NCI-H2227 (cell line): ENCODE data around the gene P4HTM.
"Not testable (repeated sequence)": the region's sequence is repeated elsewhere in the genome, so short reads cannot be mapped to it uniquely, and the experiment has no call there.

Experiments
- DNase-seq: peaks from one replicate; lab custom pipeline; 2025; ENCODE audit not compliant: unreplicated experiment; lab: John Stamatoyannopoulos, UW

P4HTM gene

DNA sequence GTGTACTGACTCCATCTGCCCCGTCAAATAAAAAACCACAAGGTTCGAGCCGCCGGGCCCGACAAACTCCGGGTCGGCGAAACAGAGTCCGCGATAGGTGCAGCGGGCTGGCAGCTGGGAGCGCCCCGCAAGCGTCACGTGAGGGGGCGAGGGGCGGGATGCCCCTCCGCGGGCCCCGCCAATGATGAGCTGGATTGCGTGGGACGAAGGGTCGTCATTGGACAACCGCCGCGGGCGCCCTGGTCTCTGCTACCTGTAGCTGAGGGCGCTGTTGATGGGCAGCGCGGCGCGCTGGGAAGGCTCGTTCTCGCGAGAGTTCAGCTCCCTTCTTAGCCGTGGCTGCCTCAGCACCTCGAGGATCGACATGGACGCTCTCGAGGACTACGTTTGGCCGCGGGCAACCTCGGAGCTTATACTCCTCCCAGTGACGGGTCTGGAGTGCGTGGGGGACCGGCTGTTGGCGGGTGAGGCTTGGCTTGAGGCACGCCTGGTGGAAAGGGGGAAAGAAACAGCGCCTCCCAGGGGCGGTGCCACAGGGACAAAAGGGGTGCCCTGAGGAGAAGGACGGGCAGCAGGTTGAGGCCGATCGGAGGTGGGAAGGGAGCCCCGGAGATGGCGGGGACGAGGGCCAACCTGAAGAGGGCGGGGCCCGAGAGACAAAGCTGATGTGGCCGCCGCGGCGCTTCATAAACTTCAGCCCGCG is 17.2 kb downstream of the P4HTM start, which contains the start of gene WDR6:
Gene WDR6, plus strand, starts transcription at position 324 of the 703 bp plus-strand sequence. Its CDS starts 41 bp downstream, at position 365.
- peak; percentile 96 for DNase-seq

DNA sequence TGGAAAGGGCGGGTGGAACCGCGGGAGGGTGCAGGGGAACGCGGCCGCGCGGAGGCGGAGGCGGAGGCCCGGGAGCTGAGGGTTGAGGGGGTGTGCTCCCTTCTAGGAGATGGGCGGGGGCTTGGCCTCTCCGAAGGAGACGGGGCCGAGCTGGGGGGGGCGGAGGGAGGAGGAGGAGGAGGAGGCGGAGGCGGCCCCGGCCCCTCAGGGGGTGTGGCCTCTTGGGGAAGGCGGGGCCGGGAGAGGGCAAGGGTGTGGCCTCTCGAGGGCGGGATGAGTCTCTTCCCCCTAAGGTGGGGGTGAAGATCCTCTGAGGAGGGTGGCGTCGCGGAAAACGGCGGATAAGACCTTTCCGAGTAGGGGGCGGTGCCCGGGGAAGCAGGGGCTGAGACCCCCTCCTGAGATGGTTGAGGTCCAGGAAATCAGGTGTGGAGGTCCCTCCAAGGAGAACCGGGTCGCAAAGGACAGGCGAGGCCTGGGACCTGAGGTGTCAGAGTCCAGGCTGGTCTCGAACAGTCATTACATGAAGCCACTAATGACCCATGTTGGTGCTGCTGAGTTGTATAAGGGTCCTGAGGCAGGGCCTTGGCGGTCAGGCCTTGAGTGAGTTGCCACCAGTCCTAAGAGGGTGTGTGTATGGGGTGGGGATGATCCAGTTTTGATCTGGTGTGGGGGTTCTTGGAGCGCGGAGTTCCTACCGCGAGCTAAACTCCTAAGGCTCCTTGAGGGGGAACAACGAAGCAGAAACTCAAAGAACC is 17.9 kb downstream of the P4HTM start:
- DNase-seq: peak; percentile 90

DNA sequence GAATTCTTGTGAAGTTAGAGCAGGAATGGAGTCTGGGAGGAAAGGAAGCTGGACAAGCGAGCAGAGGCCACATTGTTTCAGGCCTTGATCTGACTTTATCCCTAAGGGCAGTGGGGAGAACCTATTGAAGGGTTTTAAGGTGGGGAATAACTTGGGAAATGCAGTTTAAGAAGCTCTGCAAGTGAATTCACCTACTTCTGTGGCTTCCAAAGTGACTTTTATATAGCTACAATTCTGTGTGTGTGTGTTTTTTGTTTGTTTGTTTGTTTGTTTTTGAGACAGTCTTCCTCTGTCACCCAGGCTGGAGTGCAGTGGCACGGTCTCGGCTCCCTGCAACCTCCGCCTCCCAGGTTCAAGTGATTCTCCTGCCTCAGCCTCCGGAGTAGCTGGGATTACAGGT is 18.6 kb downstream of the P4HTM start:
- DNase-seq: not testable (repeated sequence)

DNA sequence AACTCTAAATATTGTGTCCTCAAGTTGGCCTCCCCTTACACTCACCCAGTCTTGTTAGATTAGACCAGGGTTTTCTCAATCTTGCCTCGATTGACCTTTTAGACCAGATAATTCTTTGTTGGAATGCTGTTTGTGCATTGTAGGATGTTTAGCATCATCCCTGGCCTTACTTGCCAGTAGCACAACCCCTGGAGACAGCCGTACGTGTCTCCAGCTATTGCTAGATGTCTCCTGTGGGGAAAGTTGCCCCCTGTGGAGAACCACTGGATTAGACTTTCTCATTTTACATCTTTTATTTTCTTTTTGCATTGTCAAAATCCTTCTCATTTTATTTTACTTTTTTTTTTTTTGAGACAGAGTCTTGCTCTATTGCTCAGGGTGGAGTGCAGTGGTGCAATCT is 19.4 kb downstream of the P4HTM start:
- no peak for DNase-seq

DNA sequence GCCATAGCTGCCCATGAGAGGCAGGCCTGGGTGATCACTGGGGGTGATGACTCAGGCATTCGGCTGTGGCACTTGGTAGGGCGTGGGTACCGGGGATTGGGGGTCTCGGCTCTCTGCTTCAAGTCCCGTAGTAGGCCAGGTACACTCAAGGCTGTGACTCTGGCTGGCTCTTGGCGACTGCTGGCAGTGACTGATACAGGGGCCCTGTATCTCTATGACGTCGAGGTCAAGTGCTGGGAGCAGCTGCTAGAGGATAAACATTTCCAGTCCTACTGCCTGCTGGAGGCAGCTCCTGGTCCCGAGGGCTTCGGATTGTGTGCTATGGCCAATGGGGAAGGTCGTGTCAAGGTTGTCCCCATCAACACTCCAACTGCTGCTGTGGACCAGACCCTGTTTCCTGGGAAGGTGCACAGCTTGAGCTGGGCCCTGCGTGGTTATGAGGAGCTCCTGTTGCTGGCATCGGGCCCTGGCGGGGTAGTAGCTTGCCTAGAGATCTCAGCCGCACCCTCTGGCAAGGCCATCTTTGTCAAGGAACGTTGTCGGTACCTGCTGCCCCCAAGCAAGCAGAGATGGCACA is 22.5 kb downstream of the P4HTM start:
- DNase-seq: no peak

DNA sequence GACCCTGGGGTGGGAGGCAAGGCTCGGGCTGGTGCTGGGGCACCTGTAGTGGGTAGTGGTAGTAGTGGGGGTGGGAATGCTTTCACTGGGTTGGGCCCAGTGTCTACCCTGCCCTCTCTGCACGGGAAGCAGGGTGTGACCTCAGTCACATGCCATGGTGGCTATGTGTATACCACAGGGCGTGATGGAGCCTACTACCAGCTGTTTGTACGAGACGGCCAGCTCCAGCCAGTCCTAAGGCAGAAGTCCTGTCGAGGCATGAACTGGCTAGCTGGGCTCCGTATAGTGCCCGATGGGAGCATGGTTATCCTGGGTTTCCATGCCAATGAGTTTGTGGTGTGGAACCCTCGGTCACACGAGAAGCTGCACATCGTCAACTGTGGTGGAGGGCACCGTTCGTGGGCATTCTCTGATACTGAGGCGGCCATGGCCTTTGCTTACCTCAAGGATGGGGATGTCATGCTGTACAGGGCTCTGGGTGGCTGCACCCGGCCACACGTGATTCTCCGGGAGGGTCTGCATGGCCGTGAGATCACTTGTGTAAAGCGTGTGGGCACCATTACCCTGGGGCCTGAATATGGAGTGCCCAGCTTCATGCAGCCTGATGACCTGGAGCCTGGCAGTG is 23.2 kb downstream of the P4HTM start:
- DNase-seq: no peak

DNA sequence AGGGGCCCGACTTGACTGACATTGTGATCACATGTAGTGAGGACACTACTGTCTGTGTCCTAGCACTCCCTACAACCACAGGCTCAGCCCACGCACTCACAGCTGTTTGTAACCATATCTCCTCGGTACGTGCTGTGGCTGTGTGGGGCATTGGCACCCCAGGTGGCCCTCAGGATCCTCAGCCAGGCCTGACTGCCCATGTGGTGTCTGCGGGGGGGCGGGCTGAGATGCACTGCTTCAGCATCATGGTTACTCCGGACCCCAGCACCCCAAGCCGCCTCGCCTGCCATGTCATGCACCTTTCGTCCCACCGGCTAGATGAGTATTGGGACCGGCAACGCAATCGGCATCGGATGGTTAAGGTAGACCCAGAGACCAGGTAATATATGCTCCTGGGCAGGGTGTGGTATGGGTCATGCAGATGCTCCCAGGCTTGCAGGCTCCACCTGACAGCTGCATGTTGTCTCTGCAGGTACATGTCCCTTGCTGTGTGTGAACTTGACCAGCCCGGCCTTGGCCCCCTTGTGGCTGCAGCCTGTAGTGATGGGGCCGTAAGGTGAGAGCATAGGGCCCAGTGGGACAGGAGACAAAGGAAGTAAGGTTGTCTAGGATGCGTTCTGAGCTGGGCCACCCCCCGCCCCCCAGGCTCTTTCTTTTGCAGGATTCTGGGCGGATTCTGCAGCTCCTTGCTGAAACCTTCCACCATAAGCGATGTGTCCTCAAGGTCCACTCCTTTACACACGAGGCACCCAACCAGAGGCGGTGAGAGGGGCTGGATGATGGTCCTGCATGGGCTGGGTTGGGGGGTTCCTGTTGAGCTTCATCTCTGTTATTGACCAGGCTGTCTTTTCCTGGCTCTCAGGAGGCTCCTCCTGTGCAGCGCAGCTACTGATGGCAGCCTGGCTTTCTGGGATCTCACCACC is 24.0 kb downstream of the P4HTM start:
- DNase-seq: peak; percentile 19

DNA sequence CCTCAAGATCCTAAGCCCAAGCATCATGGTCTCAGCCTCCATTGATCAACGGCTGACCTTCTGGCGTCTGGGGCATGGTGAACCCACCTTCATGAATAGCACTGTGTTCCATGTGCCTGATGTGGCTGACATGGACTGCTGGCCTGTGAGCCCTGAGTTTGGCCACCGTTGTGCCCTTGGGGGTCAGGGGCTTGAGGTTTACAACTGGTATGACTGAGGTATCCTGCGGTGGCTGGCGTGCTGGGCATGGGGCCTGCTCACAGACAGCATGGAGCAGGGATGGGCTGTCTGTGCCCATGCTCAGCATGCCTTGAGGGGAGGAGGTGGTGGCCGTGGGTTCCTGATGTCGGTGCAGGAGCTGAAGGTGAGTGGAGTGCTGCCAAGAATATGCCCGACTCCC is 25.0 kb downstream of the P4HTM start:
- no peak for DNase-seq

DNA sequence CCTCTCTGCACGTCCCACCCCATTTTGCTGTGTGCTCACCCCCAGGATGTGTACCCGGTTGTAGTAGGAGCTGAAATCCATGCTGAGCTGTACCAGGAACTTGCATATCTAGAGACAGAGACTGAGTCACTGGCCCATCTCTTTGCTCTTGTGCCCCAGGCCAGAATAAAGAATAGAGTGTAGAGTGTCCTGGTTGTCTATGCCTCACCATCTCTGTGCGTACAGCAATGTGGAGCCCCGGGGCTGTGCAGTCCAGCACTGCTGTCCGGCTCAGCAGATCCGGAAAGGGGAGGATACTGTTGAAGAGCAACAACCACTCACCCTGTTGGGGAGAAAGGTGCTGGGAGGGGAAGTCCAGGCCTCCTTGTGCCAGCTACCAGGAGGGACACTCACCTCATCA is 25.7 kb downstream of the P4HTM start:
- no peak for DNase-seq

DNA sequence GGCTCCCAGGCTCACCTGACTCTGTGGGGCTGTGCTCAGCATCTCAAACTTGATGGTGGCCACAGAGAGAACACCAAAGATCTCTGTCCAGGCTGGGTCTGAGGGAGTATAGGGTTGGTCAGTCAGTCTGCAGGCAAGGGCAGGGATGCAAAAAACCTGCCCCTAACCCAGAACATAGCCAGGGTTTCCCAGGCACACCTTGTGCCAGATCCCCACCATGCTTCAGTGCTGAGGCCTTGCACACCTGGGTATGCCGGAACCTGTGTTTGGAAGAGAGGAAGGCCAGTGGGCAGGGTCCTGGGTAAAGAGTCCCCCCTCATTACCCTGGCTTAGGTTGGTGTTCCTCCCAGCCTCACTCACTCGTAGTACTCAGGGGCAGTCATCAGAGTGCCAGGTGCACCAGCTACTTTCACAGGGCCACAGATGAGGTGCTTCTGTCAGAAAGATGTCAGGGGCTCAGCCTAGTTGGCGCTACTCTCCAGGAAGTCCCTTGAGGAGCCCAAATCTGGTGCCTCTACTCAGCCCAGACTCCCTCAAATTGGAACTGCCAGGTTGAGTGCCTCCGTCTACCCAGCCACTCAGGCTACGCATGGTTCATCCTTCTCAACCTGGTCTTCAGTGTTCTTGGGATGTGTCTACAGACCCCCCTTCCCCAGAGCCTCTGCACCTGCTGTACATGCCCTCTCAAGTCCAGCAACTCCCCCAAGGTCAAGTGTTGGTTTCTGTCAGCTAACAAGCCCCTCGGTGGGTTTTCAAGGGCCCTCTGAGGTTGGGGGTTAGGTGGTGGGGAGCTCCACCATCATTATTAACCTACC is 26.6 kb downstream of the P4HTM start:
- no peak for DNase-seq

DNA sequence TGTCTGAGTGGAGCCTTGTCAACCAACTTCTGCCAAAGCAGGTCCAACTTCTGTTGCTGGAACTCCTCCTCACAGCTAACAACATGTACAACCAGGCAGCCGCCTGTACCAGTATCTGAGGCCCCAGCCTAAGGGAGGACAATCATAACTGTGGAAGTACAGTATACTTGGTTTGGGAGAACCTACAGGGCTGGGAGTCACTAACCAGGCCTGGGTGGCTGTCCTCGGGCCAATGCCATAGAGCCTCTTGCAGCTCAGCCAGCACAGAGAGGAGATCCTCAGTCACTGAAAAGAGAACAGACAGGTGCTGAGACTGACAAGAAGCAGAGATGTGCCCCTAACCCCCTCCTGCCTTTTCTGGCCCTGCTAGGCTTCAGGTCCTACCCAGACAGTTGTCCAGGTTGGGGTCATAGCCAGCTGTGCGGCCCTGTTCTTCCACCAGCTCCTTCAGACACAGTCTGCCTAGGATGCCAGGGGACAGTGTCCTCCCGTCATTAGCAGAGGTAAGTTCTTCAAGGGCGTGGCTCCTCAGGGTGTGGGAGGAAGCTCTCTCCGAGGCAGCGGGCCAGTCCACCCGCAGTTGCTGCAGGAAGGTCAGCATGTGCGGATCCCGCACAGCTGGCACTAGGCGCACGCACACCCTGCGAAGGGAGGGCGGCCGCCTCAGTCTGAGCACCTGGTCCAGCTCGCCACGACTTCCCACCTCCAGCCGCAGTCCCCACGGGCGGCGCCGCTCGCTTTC is 27.4 kb downstream of the P4HTM start:
- DNase-seq: peak; percentile 64

DNA sequence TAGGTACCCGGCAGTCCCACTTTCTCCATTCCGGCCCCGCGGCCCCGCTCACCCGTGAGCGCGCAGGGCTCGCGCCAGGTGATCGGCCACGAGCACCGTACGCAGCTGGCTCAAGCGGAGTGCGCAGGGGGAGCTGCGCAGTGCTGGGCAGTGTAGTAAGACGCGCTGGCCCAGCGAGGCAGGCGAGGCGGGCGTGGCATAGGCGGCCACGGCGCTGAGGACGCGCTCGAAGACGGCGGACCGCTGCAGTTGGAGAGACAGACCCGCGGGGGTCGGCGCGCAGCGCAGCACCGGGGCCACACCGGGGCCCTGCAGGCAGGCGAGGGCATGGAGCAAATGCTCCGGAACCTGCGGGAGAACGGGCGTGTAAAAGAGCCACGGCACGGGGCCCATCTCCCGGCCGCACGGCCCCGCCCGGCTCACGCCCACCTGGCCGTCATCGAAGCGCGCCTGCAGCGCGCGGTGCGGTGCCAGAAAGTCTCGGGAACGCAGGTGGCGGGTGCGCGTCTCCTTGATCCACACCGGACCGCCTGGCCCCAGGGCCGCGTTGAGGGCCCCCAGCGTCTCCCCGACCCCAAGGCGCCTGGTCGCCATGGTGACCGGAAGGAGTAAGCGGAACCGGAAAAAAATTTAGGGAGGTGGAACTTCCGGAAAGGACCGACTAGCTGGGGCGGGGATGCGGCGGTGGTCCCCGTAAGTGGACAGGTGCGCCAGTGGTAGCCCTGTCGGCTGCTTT is 28.1 kb downstream of the P4HTM start, which contains the start of gene DALRD3:
Gene DALRD3, minus strand, starts transcription at position 610 of the 736 bp plus-strand sequence. Its CDS starts 16 bp downstream, at position 594.
- peak; percentile 89 for DNase-seq

DNA sequence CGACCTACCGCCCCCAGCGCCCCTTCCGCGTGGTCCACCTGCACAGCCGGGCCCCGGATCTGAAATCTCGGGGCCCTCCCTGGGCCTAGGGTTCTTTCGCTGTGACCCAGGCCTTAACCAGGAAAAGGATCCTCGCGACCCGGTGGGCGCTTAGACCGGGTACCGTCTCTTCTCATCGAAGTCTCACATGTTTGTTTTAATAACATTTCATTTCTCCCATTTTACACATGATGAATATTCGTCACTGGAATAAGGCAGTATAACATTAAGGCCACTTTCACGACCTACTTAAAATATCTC is 28.6 kb downstream of the P4HTM start:
- no peak for DNase-seq

DNA sequence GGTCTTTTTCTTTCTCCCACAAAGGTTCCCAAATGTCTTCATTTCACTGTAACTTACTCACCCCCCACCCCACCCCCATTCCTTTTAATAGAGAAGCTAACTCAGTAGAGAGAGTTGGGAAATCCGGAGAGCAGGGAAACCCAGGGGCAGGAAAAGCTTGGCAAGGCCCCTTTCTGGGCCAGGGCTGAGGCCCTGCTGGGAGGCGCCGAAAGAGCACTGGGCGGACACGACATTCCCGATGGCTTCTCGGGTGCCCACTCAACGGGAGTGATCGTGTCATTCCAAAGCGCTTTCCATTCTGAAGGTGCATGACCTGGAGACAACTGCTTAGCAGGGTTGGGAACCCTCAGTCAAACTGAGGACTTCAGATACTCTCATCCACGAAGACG is 29.9 kb downstream of the P4HTM start:
- DNase-seq: no peak

DNA sequence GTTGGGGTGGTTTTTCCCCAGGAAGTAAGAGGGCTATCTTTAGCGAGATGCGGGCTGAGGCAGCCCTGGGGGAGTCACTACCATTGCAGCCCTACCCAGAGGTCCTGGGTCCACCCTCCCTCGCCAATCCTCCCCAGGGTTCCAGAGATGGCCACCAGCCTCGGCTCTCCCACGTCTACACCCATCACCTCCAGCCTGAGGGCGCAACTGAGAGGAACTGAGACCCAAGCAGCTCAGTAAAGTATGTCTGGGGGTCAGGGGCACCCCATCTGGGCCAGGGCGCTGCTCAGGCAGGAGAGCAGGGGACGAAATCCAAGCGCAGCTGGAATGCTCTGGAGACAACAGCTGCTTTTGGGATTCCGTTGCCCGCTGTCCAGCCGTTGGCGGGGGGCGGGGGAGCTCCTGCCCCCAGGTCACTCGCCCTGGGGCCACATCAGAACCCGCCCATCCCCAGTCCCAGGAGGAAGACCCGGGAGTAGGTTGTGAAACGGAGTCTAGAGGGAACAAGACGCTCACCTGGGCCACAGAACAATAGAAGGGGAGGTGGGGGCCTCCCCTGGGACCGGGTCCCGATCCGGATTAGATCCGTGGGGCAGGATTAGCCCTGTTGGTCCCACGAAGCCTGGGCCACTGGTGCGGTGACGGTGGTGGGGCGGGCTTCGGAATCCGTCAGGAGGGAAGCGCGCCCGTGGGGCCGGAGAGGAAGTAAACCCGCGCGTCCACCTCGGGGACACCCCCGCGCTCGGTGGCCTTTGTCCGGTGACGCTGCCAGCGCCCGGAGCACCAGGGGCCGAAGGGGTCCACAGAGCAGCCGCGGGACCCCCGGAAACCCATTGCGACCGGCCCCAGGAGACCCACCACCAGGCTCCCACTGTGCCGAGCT is 30.5 kb downstream of the P4HTM start:
- DNase-seq: peak; percentile 39

DNA sequence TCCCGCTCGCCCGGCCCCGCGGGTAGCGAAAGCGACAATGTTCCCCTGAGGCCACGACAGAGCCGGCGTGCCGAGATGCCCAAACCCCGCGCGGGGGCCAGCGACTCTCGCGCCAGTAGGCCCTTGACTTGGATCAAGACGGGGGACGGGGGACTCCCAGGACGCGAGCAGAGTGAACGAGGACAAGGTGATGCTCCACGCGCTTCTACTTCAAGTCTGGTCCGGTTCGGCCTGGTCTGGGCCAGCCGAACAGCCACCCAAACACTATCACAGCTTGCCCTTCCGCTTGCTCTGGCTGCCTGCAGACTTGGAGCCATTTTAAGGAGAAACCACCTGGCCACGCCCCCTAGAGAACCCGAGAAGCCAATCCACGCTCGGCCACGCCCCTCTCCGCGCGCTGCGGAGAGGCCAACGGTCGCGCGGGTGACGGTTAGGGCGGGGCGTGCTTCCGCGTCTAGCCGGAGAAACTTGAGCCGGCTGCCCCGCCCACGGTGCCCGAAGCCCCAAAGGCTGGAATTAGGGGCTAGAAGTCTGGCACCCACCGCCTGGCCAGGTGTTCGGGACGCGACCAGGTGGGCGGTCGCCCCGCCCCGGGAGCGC is 31.3 kb downstream of the P4HTM start:
- peak; percentile 98 for DNase-seq
